Stimulated activated CD4-positive, alpha-beta T cell treated with anti-CD3 and anti-CD28 coated beads, Interleukin-2, amount 100 ng/mL, for 24 hours (primary cell): ENCODE measurements around the gene FBLN5.
"Not testable (repeated sequence)": the region's sequence is repeated elsewhere in the genome, so short reads cannot be mapped to it uniquely, and the experiment has no call there.

ENCODE experiments used
- DNase-seq, 2 donors: peaks; one replicate each; pipeline ENCODE4 v3.0.0-alpha.2; 2020

FBLN5 gene

GRCh38 chr14:91904483-91904882 lies 43.0 kb downstream of the FBLN5 start:
- DNase-seq = no peak

DNA sequence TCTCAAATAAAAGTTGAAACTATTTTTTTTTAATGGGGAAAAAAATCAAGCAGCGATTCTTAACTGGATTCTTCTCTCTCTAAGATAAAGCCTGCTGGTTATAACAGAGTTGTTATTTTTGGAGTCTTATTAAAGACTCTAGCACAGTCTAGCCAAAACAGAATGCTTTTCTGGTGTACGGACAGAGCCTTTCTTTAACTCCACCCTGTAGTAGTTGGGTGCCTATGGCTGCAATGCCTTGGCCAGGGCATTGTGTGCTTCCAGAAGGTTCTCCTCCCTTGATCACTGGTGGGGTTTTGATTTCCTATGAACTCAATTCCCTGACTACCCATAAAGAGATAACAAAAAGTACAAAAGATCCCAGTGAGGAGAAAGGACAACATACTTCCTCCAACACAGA lies 44.4 kb downstream of the FBLN5 start:
- no peak for DNase-seq

- no peak for DNase-seq
These were observed 45.2 kb downstream of the FBLN5 start for GRCh38 chr14:91902336-91902735.

DNA sequence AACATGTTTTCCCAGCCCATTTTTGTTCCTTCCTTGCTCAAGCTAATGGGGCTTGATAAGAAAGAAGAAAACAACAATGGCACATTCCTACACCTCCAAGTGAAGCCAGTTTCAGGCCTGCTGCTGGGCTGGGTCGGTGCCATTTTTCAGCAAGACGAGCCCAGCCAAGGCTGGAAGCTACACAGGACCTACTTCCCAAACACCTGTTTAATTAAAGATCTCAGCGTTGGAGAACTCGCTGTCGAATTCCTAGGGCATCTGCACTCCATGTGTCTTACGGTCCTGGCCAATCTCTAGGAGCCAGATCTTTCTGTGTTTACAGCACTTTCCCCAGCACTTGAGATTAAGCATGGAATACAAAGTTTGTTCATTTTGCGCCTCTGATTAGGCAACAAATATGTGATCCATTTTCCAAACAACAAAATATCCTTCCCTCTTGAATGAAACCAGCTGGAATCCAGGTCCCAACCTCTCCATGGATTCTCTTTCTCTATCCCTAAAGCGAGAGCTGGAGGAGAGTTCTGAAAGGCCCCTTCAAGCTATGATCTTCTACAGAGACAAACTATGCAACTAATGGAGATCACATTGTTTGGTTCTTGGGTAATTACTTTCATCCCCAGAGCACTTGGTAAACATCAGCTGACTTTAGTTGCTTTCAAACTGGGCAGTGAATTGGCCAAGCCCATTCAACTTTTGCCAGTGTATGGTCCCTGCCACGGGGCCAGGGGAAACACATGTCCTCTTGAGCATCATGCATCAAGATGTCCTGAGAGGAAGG lies 45.9 kb downstream of the FBLN5 start:
- no peak for DNase-seq

DNA sequence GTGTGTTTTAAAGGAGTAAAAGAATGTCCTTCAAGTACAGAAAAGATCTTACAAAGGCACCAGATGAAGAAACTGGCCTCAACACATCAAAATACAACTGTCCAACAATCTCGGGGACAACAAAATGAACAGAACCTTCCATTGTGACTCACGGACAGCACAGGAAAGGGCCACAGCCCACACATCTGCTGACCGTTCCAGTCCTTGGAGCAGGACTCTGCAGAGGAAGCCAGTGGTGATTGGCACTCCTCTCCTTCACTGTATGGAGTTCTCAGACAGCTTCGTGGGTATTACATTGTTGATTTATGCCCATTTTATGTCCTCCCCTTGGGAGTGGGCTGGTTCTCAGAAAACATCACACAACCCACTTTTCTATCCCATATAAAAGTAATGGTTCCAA lies 47.7 kb downstream of the FBLN5 start:
- no peak for DNase-seq

DNA sequence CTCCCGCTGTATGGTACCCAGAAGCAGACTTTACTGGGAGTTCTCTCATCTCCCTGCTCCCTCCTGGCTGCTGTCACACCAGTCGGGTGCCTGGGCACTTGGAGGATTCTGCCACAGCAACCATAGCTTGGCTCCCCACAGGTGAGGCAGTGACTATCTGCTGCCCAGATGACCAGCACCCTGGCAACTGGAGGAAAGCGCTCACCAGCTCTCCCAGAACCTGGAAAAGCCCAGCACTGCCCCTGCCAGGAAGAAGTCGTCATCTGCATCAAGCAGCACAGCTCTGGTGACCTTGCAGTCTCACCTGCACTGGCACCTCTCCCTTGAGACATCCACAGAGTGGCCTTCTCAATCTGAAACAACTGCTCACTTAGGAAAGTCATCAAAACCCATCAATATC lies 48.3 kb downstream of the FBLN5 start:
- DNase-seq = no peak

GRCh38 chr14:91898372-91898771 lies 49.1 kb downstream of the FBLN5 start:
- DNase-seq = no peak

DNA sequence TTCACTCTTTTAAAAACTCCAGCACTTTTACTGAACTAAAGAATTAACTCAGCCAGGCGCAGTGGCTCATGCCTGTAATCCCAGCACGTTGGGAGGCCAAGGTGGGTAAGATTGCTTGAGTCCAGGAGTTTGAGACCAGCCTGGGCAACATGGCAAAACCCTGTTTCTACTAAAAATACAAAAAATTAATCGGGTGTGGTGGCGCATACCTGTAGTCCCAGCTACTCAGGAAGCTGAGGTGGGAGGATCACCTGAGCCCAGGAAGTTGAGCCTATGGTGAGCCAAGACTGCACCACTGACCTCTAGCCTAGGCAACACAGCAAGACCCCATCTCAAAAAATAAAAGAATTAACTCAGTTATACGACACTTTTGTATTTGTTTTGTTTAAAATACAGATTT lies 49.8 kb downstream of the FBLN5 start:
- DNase-seq = not testable (repeated sequence)

DNA sequence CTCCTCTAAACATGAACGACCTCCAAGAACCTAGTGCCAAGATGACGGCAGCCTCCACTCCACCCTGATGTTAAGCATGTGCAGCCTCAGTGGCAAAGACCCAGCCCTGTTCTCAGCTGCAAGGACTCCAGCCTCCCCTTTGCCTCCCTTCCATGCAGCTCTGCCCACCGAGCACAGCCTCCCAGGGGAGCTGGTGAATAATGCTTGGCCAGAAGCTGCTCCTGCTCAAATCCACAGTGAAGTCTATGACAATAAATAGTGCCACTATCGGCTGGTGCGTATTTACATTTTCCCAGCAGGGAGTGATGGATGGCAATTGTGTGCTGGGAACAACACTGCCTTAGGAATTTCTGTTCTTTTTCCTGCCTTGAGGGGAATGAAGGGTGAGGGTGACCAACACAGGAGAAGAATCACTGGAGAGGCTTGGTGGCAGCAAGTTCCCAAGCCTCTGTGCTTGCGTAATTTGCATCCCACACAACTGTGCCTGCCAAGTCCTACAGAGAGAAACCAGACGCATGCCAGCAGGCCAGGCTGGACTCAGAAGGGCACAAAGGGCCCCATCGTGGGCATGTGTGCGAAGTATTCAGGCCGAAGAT lies 50.3 kb downstream of the FBLN5 start:
- no peak for DNase-seq

DNA sequence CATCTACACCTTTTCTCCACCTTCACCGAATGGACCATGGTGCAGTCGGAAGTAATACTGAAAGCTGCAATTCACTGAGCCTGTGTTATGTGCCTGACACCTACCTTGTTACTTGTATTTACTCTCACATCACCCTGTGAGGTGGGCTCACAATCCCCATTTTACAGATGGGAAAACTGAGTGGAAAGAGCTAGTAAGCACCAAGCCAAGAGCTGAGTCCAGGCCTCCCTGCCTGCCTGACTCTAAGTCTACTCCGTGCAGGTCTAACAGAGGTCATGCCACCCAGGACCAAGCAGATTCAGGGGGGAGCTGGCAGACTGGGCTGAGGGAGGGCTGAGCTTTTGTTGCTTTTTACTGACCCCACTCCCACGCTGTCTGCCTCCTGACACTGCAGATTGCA lies 51.1 kb downstream of the FBLN5 start:
- no peak for DNase-seq

DNA sequence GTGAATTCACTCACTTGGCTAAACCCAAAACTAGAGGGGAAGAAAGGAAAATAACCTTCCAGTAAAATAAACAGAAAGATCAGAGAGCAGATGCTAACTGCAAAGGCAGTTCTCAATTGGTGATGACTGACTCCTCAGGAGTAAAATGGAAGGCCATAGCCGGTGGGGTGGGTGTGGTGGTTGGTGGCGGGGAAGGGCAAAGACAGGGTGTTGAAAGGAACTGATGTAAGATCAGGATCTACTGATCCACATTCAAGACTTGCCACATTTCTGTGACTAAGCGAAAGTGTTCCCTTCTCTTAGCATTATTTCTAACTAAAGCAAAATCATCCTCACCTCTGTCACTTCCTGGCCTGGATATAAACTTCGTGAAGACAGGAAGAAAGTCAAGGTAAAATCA lies 53.8 kb downstream of the FBLN5 start:
- peak in 1 of 2 donors; percentile 42 for DNase-seq

DNA sequence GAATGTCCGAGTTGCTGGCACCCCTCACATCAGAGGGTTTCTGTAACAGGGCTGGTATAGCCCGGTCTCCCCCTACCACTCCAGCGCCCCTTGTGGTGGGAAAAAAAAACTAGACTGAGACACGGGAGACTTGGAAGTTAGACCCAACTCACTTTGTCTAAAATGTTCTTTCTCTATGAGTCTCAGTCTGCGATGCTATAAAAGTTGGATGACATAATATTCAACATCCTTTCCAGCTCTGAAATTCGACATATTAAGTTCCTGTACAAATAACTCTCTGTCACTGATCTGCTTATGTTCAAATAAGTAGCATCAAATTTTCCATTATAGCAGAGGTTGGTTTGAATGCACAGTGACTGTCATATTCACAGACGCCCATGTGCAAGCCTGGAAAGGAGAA lies 54.5 kb downstream of the FBLN5 start:
- no peak for DNase-seq

GRCh38 chr14:91891721-91892220 lies 55.7 kb downstream of the FBLN5 start:
- no peak for DNase-seq

- no peak for DNase-seq
These were observed 56.4 kb downstream of the FBLN5 start for GRCh38 chr14:91891101-91891500.

GRCh38 chr14:91890291-91890749 lies 57.2 kb downstream of the FBLN5 start:
- DNase-seq = no peak

- no peak for DNase-seq
These were observed 57.9 kb downstream of the FBLN5 start for GRCh38 chr14:91889477-91890211.

DNA sequence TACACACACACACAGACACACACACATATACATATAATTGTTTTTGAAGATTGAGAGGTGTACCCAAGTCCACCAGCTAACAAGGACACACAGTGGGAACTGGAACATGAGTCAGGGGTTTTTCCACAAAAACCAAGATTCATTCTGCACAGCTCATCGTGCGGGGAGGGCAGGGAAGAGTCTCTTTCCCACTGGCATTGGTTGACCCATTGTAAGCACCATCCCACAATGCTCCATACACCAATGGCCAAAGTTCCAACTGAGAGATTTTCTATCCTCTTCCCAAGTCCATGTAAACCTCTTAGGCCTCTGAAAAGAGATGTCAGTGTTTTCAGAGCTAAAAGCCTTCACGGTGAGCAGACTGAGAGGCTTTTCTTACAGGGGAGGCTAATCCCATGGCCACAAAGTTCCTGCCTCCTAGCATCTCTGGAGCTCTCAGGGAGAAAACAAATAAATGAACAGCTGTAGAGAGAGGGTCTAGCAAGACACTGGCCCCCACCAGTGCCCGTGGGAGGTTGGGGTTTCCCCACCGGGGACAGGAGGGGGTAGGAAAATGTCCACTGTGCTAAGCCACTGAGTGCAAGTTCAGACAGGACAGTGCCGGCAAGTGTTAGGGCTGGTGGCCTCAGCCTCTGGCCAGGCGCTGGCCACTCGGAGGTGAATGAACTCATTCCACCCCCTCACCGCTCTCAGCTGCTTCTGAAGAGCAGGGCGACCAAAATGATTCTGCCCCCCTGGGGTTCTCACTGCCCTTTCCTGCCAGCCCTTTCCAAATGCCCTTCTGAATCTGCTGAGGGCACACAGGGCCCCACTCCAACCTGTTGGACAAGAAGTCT lies 58.6 kb downstream of the FBLN5 start:
- no peak for DNase-seq

DNA sequence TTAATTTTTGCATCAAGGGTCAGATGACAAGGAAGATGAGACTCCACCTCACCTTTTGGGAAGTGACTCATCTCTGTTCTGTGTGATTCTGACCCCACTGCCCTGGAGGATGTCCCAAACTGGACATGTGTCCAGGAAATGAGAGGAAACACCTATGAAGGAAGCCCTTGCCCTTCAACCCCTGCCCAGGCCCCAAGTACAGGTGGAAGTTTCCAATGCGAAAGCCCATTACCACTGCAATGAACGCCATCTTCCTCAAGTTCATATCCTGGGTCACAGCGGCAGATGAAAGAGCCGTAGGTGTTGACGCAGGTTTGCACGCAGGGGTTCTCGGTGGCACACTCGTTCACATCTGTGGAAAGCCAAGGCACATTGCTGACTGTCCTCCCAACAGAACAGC lies 60.5 kb downstream of the FBLN5 start:
- no peak for DNase-seq

DNA sequence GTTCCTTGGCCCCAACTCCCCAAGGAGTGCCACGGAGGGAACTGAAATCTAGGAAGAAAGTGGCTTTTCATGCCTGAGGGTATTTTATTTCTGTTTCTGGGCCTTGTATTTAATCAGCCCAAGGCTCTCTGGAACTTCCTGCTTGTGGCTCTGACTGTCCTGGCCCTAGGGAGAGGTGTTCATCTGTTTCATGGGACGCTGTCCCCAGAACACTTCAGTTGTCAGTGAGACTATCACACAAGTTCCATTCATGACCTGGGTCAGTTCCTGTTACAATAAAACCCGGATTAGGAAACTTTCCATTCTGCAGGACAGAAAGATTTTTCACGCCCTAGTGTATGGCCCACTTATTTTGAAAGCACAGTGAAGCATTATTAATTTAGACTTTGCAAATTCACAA lies 61.7 kb downstream of the FBLN5 start:
- DNase-seq = no peak

DNA sequence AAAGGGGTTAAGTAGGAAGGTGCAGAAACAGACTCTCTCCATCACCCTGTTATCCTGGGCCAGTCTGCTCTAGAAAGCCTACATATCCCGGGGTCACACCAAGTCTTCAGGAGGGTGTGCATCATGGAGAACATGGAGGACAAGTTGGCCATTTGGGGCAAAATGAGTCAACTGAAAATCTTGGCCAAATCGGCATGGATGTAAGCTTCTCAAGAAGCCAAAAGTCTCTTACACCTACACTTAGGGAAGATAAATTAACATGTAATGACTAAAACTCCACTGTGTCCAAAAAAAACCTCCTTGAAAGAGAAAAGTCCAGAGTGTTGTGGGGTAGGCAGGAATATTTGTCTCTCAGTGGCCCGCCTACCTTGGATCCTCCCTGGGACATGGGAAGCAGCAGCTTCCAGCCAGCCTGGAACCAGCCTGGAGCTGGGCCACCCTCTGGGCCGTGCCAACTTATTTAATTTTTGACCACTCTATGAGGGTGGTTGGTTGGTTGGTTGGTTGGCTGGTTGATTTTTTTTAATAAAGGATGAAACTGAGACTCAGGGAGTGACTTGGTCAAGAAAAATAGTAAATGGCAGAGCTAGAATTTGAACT lies 62.3 kb downstream of the FBLN5 start:
- no peak for DNase-seq

GRCh38 chr14:91884664-91885063 lies 62.8 kb downstream of the FBLN5 start:
- DNase-seq = no peak

DNA sequence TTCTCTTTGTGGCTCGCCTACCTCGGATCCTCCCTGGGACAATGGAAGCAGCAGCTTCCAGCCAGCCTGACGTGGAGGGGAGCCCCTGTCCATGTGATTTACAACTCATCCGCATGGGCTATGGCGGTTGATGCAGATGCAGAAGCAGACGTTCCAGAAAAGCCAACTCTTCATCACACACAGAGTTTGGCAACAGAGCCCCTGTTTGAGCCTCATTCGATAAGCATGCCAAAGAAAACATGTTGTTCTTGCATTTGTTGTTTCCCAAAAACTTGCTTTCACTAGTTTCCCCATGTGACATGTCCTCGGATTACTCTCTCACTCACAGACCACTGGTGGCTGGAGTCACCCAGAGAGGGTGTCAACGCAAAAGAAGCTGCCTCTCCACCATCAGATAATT lies 63.7 kb downstream of the FBLN5 start:
- DNase-seq = no peak

DNA sequence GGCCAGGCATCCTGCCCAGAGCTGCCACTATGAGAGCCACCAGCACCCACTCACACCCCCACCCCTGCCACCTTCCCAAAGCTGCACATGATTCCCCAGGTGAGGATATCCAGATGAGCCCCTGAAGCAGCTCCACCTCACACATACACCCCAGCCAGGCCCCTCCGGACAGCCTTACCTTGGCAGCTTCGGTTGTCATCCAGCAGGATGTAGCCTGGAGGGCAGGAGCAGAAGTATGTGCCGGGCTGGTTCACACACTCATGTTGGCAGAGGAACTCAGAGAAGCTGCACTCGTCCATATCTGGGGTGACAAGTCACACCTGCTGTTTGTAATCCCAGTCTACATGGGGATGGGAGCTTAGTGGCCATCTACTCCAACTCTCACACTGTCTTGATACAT lies 64.7 kb downstream of the FBLN5 start:
- no peak for DNase-seq
